COLO668 (cell line): Measurements from ENCODE around the gene PTPRG.
A peak's percentile ranks its signal among the peaks of the same experiment; 100 is the strongest.

Experiments used
- DNase-seq: peaks from one replicate; lab custom pipeline; 2025; ENCODE audit not compliant: unreplicated experiment; lab: John Stamatoyannopoulos, UW

Gene PTPRG

GRCh38 chr3:61562042-61562720 lies 810 bp downstream of the PTPRG start:
- DNase-seq = peak; percentile 46

- DNase-seq = peak; percentile 27
These were observed 1.4 kb downstream of the PTPRG start for GRCh38 chr3:61562721-61563312.

- peak; percentile 27 for DNase-seq
These were observed 2.2 kb downstream of the PTPRG start for GRCh38 chr3:61563313-61564271.

GRCh38 chr3:61564395-61565059 lies 3.2 kb downstream of the PTPRG start:
- peak; percentile 59 for DNase-seq

GRCh38 chr3:61565569-61565968 lies 4.2 kb downstream of the PTPRG start:
- DNase-seq = no peak

- DNase-seq = no peak
These were observed 6.8 kb downstream of the PTPRG start for GRCh38 chr3:61568127-61568526.

- DNase-seq = no peak
These were observed 8.6 kb downstream of the PTPRG start for GRCh38 chr3:61569856-61570580.

GRCh38 chr3:61570813-61571212 lies 9.4 kb downstream of the PTPRG start:
- no peak for DNase-seq

- no peak for DNase-seq
These were observed 10.4 kb downstream of the PTPRG start for GRCh38 chr3:61571516-61572336.

- no peak for DNase-seq
These were observed 11.5 kb downstream of the PTPRG start for GRCh38 chr3:61572879-61573278.

GRCh38 chr3:61573441-61573840 lies 12.1 kb downstream of the PTPRG start:
- DNase-seq = no peak

GRCh38 chr3:61574854-61575253 lies 13.5 kb downstream of the PTPRG start:
- DNase-seq = no peak

GRCh38 chr3:61575893-61576292 lies 14.5 kb downstream of the PTPRG start:
- DNase-seq = no peak

- no peak for DNase-seq
These were observed 16.4 kb downstream of the PTPRG start for GRCh38 chr3:61577760-61578159.

GRCh38 chr3:61578667-61579367 lies 17.4 kb downstream of the PTPRG start:
- DNase-seq = no peak

GRCh38 chr3:61579685-61580084 lies 18.3 kb downstream of the PTPRG start:
- no peak for DNase-seq

GRCh38 chr3:61580982-61581643 lies 19.7 kb downstream of the PTPRG start:
- DNase-seq = no peak

GRCh38 chr3:61582287-61582686 lies 20.9 kb downstream of the PTPRG start:
- no peak for DNase-seq

GRCh38 chr3:61582846-61583245 lies 21.5 kb downstream of the PTPRG start:
- DNase-seq = no peak
